ENCODE measurements around the gene PRRT4. TPM values are rescaled to one million over a fixed set of nuclear protein-coding genes. Genes with fewer than 3 reads are reported as not detected.

The PRRT4 gene
- 10 to 100 TPM in 1 of 3 donors, 1 to 10 TPM in 2; 4.4 to 57.4 (median 9.9) TPM for polyA plus RNA-seq

DNA sequence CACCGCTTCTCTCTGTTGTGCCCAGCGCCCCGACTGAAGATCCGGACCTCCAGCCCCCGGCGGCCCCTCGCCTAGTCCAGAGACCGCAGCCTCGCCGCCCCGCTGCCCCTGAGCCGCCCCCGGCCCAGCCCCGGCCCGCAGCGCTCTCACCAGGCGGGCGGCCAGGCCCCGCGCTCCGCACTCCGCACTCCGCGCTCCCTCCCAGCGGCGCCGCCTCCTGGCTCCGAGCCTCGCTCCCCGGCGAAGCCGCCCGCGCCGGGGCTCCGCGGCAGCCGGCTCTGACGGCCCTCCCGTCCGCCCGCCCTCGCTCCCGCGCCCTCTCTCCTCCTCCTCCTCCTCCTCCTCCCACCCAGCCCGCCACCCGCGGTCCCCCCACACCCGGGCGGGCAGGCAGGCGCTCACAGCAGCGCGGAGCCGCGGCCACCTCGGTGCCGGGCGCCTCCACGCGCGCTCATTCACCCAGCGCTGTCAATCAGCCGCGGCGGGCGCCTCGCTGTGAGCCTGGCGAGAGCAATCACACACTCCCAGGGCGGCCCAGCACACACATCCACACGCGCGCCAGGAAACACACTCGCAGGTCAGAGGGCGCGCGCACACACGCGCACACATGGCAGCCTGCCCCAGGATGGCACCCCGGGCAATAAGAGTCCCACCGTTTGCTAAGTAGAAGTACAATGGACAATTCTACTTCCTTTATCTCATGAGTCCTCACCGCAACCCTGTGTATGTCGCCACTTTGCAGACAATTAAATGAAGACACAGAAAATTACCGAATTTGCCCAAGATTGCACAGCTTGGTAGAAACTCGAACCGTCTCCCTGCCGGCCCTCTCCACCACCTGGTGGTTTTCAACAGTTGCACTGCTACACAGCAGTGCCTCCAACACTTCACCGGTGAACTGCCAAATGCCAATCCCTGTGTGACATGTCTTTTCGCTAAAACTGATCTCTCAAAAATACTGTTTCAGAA is at the start of gene PRRT4:
Gene PRRT4 (minus strand): TSS at position 280 of the 969 bp plus-strand sequence.
- 1% methylated on average over 34 to 88 of the region's 88 CpGs for WGBS, 3 donors
- no peak within 1 kb of the TSS for H3K27ac ChIP-seq (ENCODE audit: low read depth, low read length)

DNA sequence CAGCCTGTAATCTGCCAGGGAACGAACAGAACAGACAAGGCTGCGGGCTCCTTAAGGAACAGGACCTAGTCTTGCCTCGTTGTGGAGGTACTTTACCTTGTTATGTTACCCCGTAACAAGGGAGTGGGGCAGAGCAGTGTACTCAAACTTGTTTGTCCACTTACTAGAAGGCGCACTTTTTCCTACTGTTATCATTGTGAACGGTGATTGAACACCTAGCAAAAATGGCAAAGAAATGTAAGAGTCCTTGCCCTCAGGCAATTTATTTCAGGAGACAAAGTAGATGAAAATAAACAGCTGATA is 48.9 kb upstream of the PRRT4 start:
- peak overlapping the region; percentile 36 for H3K27ac ChIP-seq (ENCODE audit: low read depth, low read length)
- WGBS, 3 donors: 0 to 3% (median 3%) methylated on average over 6 of the region's 6 CpGs

DNA sequence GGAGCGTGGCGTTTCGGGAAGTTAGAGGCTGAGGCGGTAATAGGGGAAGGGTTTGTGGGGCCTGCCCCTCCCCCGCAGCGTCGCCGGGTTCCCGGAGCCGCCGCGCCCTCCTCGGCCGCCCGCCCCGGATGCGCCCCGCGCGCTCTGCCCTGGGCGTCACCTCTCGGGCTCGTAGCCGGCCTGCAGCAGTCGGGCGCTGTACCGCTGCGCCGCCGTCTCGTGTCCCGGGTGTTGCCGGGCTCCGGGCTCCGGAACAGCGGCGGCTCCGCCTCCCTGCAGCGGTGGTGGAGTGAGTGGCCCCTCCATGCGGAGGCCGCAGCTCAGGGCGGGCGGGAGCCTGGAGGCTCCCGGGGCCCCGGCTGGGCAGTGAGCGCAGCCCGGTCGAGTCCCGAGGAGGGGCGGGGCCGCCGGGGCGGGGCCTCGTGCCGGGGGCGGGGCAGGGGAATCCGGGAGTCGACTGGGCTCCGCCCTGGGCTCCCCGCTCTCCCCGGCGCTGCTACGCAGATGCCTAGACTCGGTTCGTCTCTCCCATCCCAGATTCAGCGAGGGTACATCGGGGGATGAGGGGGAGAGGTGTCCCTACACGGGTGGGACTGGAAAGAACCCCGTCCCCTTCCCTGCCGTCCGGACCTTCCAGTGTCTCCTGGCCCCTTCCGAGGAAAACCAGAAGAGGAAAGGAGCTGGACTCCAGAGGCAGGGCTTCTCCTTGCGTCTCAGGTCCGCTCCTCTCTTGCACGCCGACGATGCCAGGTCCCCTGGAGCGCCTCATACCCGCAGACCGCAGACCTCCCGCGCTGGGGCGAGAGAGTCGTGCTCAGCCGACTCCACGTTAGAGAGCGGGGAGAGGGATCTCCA is 48.3 kb upstream of the PRRT4 start, which contains the start of gene IMPDH1:
Gene IMPDH1 (minus strand): TSS at position 387 of the 855 bp plus-strand sequence. CDS start 81 bp downstream, at position 306.
- peak within 1 kb of the TSS; percentile 85 for H3K27ac ChIP-seq (ENCODE audit: low read depth, low read length)
- 0 to 1% (median 0%) methylated on average over 57 to 87 of the region's 87 CpGs for WGBS, 3 donors

DNA sequence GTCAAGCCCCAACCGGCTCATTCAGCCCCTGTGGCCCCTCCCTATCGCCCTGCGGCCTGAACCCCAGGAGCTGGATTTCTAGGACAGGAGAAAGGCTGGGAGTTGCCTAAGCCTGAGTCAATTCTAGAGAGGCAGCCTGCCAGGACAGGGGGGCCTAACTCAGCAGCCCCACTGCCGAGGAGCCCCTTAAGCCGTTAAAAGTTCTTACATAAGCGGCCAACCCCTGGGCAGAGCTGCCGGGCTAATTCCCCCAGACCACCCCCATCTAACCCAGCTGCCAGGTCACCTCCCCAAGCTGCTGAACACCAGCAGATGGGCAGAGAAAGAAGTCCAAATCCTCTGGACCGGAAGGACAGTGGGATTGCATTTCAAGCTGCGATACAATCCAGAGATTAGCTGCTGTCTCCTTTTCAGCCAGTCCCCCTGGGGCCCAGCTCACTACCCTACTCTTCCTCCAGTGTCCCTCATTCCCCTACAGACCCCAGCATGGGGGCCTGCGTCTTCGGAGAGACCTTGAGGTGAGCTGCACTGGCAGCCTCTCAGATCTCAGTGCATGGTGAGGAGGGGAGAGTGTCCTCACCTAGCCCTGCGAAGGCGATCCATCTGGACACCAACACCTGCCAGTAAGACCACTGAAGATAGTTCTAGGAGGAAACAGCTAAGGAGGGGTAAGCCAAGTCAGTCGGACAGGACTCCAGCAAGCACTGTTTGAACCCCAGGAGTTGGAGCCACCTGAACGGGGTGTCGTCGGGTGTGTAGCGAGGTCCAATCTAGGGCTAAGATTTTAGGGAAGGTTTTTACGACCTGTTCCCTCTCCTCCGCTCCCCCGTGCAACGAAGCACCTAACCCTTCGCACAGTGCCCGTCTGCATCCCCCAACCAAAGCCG is 47.5 kb upstream of the PRRT4 start:
- 19 to 46% (median 21%) methylated on average over 25 of the region's 25 CpGs for WGBS, 3 donors

DNA sequence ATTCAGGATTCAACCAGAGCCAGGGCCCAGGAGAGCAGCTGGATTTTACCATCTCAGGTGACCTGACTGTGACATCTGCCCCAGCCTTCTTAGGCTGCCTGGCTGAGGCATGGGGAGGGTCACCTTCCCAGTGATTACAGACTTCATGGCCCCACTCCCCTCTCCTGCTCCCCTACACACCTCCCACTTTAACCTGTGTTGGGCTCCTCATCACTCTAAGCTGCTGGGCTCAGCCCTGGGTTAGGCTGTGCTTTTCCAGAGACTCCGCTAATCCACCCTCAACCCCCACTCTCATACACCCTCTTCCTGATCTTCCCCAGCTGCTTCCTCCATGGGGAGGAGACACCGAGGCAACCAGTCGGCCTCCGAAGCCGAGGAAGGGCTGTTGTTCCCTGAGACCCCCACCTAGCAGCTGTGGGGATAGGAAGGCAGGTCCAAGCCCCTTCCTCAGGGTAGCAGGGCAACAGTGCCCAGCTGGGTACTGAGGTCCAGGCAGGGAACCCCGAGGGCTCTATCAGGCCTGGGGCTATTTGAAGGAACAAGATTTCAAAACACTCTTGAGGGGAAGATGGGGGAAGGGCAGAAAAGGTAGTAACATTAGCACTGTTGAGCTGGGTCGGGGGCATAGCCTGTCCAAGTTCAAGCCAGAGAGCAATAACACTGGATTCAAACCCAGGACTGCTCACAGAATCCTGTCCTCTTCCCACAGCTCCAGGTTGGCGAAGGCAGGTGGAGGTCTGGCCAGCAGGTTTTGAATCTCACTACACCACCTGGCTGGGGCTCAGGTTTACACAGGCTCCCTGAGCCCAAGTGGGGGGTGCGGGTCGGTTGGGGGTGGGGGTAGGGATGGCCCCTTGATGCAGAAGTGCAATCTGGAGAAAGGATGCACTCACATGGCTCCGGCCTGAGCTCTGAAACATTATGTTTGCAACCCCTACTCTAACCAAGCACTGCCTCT is 46.5 kb upstream of the PRRT4 start:
- H3K27ac ChIP-seq (ENCODE audit: low read depth, low read length): peak overlapping the region; percentile 85
- WGBS, 3 donors: 40 to 72% (median 44%) methylated on average over 11 of the region's 11 CpGs

More for the DNA sequence above, 47.5 kb upstream of the PRRT4 start:
- peak overlapping the region; percentile 85 for H3K27ac ChIP-seq (ENCODE audit: low read depth, low read length)

DNA sequence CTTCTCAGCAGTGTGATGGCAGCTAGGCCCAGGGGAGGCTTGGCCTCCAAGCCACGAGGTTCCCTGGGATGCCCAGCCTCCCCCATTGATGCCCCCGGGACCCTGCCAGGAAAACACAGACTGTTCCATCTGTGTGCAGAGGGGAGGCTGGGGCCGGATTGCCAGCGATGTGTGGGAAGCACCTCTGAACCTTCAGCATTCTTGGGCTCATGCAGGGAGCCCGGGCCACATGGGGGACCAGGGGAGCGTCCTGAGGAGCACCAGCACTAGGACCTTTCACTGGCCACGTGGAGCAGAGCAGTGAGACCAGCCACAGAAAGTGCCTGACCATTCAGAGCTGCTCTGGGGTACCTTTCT is 45.7 kb upstream of the PRRT4 start:
- WGBS, 3 donors: 71 to 83% (median 78%) methylated on average over 7 of the region's 7 CpGs
- H3K27ac ChIP-seq (ENCODE audit: low read depth, low read length): no peak overlapping the region

DNA sequence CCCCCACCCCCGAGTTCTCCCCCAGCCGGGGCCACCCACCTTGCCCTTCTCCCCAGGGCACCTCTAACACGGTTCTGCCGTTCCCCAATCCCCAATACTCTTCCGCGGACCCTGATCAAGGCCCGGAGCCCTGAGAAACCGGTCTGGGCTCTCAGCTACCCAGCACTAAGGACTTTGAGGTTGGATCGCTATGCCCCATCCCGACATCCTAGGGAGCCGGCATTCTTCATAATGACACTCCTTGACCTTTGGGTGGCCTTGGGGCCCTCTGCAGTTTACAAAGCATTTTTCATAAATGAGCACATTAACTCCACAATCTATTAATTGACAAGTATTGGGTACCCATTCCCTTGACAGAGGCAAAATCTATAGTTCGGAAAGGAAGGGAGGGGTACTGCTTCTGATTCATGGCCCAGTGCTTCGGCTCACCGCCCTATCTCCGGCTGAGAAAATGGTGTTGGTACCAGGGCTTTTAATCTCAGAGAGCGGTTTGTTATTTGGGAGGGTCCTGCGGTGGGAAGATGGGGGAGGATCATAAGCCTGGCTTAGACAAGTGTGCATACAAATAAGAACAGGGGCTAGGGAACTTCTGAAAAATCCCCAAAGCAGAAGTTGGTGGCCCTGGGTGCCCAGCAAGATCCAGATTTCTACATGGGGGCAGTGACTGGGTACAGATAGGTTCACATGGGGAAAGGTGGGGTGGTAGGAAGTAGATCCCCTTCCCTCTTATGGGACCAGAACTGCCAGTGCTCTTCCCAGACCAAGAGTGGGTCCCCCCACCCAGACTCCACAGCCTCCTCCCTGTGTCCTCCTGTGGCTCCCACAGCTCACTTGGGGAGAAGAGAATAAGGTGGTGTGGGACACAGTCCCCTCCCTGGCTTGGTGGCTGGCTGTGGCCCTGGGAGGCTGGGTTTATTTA is 45.1 kb upstream of the PRRT4 start:
- H3K27ac ChIP-seq (ENCODE audit: low read depth, low read length): no peak overlapping the region
- WGBS, 3 donors: 46 to 58% (median 54%) methylated on average over 13 to 17 of the region's 17 CpGs

DNA sequence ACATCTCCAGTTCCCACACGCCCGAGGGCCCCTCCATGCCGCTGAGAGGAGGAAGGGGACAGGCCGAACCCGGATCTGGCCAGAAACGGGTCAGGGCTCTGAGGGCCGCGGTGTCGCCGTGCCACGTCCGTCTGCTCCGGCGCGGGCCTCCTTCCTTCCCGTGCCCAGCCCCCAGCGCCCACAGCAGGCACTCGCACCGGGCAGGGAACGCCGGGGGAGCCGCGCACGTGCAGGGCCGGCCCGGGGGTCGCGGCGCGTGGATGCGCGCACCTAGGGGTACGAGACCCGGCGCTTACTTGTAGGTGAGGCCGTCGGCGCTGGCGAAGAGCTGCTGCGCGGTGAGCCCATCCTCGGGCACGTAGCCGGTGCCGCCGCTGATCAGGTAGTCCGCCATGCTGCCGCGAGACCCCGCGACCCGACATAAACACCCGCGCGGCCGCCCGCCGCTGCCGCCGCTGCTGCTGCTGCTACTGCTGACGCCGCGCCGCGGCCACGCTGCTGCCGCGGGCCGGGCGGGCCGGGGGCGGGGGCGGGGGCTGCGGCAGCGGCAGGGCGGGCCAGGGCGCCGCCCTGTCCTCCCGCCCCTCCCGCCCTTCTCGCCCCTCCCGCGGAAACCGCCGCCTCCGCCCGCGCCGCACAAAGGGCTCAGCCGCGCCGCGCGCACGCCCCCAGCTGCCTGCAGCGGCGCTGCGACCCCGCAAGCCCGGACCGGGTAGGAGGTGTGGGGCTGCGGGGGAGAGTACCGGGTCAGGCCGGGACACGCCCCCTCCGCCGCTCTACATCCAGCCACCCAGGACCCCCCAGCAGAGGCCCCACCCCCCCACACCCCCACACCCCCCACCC is 44.2 kb upstream of the PRRT4 start:
- 1 to 2% (median 1%) methylated on average over 59 to 106 of the region's 107 CpGs for WGBS, 3 donors
- no peak overlapping the region for H3K27ac ChIP-seq (ENCODE audit: low read depth, low read length)

DNA sequence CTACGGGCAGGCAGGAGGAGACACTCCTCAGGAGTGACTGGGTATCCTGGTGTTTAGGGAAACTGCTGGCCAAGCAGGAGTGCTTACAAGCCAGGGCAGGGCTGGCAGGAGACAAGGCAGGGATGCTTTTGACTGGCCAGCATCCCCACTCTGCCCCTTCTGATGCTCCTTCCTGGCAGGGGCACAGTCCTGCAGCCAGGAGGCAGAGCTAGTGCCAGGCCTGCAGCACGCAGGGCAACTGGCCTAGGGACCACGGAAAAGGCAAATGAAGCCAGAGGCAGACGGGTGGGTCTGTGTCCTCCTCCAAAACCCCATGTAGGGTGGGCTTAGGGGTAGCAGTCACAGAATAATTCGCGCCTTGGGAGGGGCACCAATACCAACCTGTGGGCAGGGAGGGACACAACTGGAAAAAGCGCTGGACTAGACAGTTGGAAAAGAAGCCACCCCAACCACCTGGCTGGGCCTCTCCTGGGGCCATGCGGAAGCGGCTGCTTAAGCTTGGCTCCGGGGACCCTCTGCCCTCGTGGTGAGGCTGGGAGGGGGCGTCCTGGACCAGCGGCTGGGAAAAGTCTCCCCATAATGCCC is 43.5 kb upstream of the PRRT4 start:
- no peak overlapping the region for H3K27ac ChIP-seq (ENCODE audit: low read depth, low read length)
- 29 to 34% (median 32%) methylated on average over 13 of the region's 13 CpGs for whole genome bisulfite sequencing, 3 donors

DNA sequence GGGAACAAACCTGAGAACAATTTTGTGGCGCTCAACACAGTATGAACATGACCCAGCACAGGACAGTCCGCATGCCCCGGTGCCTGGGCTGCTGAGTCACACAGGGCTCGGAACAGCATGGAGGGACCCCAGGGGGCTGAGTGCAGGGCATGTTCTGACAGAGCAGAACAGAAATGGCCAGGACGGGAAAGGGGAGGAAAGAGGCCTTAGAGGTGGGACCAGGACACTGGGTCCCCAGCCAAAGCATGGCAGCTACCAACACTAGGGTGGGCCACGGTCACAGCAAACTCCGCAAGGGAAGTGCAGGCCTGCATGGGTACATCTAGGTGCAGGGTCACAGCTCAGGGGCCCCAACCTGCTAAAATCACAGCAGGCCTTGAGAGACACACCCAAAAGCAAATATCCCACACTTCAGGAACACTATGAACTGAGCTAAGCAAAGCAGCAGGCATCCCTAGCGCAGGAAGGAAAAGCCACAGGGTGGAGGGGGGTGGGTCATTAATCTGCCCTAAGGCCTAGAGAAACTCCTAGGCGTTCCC is 42.7 kb upstream of the PRRT4 start:
- H3K27ac ChIP-seq (ENCODE audit: low read depth, low read length): no peak overlapping the region
- 66 to 77% (median 76%) methylated on average over 9 of the region's 9 CpGs for WGBS, 3 donors

DNA sequence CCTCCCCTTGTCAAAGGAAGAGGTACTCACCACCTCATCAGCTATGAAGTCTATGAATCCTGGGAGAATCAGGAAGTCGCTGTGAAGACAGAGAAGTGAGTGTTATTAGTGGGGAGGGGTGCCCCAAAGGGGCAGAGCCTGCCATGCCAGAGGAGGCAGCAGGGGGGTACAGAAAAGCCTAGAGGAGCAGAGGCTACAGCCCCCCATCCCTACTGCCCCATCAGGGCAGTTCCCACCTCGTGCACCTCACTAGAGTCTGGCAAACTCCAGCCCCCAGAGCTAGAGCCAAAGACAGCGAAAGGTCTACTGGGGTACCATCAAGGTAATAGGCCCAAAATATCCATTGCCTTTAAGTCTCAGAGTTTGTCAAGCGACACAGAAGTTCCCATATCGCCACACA is 42.2 kb upstream of the PRRT4 start:
- no peak overlapping the region for H3K27ac ChIP-seq (ENCODE audit: low read depth, low read length)
- 75 to 88% (median 81%) methylated on average over 5 of the region's 5 CpGs for WGBS, 3 donors

DNA sequence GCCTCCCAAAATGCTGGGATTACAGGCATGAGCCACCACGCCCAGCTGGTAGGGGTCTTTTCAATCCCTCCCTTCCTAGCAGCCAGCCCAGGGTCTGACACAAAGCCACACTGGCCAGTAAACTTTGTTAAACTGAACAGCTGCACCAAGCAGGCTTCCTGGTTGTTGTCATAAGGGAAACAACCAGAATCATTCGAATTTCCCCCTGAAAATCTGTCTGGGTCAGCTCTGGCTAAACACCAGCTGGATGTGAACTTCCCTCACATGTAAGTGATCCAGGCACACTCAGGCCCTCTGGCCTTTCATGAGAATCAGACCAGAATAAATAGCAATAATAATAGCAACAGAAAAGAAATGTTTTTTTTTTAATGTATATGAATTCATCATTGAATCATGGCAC is 40.9 kb upstream of the PRRT4 start:
- no peak overlapping the region for H3K27ac ChIP-seq (ENCODE audit: low read depth, low read length)
- WGBS, 3 donors: 59 to 79% (median 65%) methylated on average over 2 of the region's 2 CpGs

DNA sequence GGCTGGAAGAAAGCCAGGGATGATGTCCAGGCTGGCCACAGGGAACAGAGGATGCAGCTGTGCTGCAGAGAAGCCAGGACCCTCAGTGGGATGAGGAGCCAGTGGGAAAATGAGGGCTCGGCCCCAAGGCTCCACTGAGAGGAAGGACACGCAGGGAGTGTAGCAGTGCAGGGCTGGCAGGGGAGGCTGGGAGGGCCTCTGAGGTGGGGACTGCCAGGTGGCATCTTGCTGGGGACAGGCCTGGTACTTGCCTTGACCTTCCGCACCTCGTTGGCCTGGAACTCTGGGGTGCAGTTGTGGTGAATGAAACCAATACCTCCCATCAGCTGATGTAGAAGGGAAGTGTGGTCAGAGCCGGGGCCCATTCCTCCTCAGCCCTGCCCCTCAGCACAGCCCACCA is 39.1 kb upstream of the PRRT4 start:
- no peak overlapping the region for H3K27ac ChIP-seq (ENCODE audit: low read depth, low read length)
- WGBS, 3 donors: 83 to 87% (median 84%) methylated on average over 5 of the region's 5 CpGs

DNA sequence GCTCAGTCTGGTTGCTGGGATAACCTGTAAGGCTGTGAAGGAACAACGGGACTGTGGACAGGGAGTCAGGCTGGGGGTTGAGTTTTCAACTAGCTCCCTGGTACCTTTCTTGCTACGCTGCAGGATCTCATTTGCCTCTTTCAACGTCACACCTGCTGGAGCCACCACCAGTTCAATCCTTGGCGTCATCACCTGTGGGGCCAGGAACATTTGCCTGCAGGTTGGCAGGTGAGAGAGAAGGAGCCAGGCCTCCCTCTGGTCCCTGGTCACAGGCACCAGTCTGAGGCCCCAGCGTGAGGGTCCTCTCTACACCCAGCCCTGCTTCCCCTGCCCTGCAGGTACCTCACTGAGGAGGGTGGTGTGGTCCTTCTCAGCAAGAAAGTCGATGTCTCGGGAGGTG is 38.5 kb upstream of the PRRT4 start:
- H3K27ac ChIP-seq (ENCODE audit: low read depth, low read length): no peak overlapping the region
- WGBS, 3 donors: 90 to 98% (median 93%) methylated on average over 7 of the region's 7 CpGs

DNA sequence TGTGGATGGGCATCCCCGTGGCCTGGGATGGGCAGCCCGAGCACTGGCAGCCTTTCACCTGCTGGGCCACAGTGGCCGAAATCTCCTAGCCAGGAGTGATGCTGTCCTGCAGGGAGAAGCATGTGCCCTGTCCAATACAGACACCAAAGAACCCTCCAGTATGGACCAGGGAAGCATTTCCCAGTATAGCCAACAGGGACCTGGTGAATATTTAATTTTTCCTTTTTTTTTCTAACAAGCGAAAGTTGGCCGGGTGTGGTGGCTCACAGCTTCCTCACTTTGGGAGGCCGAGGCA is 37.3 kb upstream of the PRRT4 start:
- no peak overlapping the region for H3K27ac ChIP-seq (ENCODE audit: low read depth, low read length)
- 55 to 69% (median 62%) methylated on average over 6 of the region's 6 CpGs for WGBS, 3 donors

Data from adipose tissue (tissue), 3 donors.